GM18868 (cell line): ENCODE measurements around the gene NAA50.

Source experiments
- ATAC-seq: cut with Tn5 transposase; IDR thresholded peaks from one replicate; pipeline ENCODE4 v1.9.1; 2021; ENCODE audit warnings: mild to moderate bottlenecking, moderate library complexity; ENCODE audit not compliant: unreplicated experiment

Gene NAA50

DNA sequence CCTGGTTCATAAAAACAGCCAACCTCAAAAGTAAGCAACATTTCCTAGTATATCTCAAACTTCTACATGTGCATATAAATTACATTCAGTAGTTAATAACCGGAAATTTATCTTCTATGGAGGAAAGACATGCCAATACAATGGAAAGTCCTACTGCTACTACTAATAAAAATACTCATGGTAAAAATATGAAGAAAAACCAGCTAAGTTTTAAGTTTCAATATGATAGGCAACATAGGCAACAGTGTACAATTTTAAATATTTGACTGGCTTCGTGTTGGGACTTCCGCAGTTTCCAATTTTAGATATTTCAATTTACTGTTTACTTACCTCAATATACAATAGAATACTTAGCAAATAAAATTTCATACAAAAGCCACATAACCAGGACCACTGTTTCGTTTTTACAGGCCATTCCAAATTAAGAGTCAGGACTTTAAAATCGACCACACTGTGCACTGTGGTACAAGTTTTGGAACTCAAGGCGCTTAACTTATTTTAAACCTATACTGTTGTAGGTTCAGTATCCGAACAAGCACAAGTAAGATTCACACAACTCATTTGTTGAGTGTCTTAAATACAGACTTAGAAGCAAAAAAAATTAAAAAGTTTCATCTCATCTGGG, 2.9 kb downstream of the NAA50 start:
- no peak for ATAC-seq

DNA sequence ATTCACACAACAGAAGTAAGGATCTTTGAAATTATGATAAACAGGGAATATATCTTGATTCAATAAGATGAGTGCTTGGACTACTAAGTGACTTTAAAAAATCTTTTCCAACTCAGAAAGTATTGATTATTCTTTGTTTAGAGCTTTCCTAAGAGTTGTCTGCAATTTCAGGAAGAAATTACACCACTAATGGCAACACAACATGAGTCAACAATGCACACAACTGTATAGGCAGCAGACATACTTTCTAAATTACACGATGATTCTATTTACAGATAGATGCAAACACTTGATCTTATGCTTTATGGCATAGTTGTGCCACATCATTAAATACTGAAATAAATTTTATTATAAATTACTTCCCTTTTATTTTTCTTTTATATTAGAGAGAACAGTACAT, 4.4 kb downstream of the NAA50 start:
- no peak for ATAC-seq

DNA sequence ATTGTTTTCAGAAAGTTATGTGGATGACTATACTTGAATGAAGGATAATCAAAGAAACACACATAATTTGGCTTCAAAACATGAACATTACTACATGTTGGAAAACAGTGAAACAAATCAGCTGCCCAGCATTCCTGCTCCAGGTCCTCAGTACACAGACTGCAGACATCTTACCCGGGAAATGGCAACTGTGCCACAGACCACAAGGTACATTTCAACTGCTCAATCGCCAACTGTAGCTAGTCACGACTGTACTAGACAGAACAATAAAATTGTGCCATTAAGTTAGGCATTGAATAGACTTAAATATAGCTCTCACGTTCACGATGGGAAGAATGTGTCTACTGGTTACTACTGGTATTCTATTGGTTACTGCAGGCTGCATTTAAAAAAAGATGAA, 5.0 kb downstream of the NAA50 start:
- no peak for ATAC-seq

DNA sequence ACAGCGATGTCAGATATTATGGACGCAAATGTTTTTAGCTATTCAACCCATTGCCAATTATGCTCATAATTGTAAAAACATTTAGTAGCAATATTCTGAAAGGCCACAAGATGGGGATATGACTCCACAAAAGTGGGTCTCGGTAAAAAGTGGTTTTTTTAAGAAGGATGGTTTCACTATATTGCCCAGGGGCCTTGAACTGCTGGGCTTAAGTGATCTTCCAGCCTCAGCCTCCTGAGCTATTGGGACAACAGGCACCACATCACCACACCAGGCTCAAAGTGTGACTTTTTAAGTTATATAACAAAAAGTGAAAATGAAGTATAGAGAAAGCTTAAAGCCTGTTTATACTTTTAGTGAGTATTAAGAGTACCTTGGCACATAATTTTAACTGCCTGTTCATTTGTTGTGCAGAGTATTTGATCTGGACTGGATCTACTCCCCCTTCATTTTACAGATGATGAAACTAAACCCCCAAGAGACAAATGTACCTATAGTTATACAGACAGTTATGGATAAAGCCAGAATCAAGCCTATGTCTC, 9.4 kb downstream of the NAA50 start:
- peak; percentile 61 for ATAC-seq

DNA sequence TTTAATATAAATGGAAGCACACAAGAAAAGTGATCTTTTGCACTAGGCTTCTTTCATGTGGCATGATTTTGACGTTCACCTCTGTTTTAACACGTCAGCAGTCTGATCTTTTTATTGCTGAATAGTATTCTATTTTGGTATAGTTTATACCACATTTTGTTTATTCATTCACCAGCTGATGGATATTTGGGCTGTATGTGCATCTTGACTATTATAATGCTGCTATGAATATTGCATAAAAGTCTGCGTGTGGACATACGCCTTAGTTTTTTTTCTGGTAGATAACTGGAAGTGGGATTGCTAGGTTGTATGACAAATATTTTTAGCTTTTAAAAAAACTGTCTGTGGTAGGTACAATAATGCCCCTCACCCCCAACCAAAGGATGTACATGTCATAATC, 14.4 kb downstream of the NAA50 start:
- ATAC-seq = no peak

DNA sequence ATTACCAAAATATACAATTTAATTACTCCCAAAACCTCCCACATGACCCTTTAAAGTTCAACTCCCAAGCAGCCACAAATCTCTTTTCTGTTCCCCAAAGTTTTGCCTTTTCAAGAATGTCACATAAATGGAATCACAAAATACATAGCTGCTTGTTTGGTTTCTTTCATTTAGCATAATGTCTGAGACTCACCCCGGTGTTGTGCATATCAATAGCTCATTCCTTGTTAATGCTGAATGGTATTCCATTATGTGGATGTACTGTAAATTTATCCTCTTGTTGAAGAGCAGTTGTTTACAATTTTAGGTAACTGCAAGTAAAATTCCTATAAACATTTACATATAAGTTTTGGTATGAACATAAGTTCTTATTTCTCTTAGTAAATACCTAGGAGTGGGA, 15.5 kb downstream of the NAA50 start:
- ATAC-seq = no peak

DNA sequence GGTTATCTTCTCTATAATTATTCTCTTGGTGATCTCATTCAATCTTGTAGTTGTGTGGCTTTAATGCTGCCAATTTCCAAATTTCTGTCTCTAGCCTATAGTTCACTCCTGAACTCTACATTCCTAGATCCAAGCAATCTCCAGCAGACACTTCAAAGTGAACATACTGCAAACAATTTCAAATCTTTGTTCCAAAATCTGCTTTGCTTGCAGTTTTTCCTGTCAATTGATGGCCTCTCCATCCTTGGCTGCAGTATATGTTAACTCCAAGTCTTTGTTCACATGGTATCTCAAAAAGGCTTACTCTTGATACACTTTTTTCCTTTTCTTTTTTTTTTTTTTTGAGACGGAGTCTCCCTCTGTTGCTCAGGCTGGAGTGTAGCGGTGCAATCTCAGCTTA, 17.4 kb downstream of the NAA50 start:
- no peak for ATAC-seq

DNA sequence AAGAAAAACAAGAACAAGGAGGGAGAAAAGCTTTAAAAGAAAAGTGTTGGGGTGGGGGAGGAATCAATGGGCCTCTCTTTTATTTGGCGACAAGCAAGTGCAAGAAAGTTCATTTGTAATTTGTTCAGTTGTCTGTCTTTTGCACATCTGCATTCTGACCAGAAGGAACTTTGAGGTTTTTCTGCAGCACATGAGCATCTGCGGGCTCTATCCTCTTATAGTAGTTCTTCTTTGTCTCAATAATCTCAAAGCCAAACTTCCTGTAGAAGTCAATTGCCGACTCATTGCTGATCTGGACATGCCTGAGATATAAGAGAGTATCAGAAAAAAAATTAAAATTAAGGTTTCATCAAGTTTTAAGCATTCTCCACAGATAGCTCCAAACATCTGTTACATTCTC, 24.4 kb downstream of the NAA50 start:
- ATAC-seq = no peak

DNA sequence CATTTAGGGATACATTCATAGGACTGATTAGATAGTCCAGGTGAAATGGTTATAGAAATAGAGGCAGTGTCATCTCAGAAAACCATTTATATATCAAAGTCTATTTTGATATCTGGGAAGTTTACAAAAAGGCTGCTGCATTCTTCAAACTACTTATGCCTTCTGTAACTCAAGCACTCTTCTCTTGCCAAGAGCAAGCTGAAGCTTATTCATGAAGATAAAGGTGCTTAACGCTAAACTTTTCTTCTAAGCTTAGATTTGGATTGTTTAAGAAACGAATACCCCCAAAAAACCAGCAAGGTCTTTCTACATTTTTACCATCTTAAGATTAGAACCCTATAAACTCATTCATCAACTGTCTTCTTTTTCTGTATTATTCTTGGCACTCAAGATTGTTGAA, 26.3 kb downstream of the NAA50 start:
- ATAC-seq = no peak

DNA sequence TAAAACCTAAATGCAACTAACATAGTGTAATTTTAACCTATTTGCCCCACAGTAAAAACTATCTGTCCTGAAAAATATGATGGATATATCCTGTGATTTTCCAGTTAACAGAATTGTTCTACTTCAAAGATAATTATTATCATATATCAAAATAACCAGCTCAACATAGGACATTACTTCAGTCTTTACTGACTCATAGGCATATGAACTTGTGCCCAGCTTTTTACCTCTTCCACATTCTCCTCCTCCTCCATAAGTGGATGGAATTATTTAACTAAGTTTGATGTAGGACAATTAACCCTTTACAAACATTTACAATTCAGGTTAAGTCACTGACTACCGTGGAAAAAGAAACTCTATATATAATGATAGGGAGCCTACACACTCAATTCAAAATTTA, 26.8 kb downstream of the NAA50 start:
- ATAC-seq = no peak

DNA sequence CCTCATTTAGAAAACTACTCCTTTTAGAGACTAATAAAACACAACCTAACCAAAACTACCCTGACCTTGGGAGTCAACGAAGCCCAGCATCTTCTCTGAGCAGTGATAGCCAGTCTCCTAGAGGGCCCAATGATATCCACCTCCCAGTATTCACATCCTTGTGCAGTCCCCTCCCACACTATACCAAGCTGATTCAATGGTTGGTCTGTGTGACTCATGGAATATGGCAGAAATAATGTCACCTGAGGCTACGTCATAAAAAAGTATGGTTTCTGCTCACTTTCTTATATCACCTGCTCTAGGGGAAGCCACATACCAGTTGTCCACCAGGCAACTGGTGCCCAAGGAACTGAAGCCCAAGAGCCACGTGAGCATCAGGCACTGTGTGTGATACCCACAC, 28.2 kb downstream of the NAA50 start:
- no peak for ATAC-seq

DNA sequence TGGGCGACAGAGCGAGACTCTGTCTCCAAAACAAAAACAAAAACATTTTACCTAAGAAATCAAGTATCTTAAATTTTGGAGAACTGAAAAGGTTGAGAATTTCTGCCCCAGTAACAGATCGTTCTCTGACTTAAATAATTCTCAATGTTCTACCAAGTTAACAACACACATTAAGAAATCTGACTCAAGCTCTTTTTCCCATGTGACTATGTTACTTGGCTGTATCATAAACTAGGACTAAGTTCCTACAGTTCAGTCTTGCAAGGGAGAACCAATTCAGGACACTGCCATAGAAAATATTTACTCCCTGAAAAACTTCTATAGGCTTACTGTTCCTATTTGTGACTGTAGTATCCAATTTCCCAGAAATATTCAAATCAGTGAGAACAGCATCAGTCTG, 28.7 kb downstream of the NAA50 start:
- no peak for ATAC-seq

DNA sequence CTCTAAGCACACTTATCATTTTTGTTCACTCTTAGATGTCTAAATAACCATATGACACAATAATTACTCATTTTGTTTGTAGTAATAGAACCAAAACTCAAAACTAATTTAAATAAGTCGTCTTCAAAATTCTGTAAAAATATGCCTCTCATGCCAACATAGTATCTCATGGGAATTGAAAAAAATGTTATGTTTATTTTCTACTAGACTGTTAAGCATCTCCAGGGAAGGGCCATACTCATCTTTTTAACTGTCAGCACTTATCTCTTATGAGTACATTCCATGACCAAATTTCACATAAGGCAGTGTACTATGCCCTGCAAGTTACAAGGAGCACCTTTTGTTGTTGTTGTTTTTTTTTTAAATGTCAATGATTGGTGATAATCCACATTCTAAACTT, 31.3 kb downstream of the NAA50 start:
- no peak for ATAC-seq

DNA sequence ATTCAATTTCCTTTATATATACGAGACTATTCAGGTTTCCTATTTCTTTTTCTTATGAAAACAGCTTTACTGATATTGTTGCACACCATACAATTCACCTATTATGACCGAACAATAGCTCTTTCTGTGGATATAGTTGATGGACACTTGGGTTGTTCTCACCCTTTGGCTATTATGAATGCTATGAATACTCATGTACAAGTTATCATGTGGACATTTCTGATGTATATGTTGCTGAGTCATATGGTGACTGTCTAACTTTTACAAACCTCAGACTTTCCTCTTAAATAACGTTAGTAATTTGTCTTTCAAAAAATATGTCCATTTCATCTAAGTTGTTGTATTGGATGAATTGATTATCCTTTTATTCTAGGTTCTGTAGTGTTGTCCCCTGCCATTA, 33.9 kb downstream of the NAA50 start:
- ATAC-seq = peak; percentile 42

DNA sequence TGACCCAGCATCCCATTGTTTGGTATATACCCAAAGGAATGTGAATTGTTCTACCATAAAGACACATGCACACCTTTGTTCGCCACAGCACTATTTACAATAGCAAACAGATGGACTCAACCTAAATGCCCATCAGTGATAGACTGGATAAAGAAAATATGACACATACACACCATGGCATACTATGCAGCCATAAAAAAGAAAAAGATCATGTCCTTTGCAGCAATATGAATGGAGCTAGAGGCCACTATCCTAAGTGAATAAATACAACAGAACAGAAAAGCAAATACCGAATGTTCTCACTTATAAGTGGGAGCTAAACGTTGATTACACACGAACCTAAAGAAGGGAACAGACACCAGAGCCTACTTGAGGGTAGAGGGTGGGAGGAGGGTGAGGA, 38.2 kb downstream of the NAA50 start:
- ATAC-seq = no peak

DNA sequence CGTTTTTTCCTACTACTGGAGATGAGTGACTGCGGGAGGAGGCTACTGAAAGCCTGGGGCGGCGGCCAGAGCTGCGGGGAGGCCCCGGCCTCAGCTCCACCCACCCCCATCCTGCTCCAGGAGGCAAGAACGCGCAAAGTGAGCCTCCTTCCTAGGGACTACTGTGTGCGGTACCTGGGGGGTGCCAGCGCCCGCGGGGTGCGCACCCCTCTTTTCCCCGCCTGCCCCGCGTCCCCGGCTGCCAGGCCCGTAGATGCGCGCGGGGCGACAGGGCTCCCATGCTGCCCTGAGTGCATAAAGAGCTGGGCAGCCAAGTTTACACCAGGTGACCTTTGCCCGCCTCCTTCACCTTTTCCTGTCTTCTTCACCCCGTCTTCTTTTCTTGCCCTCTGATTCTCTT, 47.1 kb downstream of the NAA50 start:
- ATAC-seq = no peak

DNA sequence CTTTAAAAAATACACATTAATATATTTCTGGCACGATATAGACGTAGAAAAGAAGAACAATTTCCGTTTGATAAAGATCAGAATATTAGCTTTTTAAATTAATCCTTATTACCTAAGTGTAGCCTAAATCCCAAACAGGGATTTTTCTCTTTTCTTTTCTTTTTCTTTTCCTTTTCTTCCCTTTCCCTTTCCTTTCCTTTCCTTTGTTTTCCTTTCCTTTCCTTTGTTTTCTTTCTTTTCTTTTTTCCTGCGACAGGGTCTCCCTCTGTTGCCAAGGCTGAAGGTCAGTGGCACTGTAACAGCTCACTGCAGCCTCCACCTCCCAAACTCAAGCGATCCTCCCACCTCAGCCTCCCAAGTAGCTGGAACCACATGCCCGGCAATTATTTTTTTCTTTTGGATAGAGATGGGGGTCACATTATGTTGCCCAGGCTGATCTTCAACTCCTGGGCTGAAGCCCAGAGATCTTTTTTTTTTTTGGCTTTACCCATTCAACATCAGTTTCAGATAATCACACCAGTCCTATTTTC, 47.8 kb downstream of the NAA50 start:
- ATAC-seq = no peak

DNA sequence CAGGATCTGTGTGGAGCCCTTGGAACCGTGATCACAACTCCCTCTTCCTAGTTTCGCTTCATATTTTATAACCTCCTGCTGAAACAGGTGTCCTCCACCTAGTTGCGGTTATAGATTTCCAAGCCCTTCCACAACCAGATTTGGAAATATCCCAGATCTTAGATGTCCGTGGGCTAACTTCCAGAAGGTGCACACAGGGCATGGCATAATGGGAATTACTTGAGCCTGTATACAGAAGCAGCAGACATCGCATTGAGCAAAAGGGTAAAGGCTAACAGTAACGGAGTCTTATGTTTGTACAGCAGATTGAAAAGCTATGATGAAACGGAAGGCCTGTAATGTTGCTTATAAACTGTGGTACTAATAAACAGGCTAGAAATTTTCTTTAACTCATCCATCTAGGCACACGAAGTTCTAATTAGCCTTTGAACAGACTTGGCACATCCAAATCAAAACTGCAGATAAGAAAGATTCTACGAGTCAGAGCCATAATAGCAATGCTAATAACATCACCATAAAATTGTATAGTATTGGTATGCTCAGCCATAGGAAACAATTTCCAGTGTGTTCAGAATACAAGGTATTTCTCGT, 48.5 kb downstream of the NAA50 start:
- no peak for ATAC-seq

DNA sequence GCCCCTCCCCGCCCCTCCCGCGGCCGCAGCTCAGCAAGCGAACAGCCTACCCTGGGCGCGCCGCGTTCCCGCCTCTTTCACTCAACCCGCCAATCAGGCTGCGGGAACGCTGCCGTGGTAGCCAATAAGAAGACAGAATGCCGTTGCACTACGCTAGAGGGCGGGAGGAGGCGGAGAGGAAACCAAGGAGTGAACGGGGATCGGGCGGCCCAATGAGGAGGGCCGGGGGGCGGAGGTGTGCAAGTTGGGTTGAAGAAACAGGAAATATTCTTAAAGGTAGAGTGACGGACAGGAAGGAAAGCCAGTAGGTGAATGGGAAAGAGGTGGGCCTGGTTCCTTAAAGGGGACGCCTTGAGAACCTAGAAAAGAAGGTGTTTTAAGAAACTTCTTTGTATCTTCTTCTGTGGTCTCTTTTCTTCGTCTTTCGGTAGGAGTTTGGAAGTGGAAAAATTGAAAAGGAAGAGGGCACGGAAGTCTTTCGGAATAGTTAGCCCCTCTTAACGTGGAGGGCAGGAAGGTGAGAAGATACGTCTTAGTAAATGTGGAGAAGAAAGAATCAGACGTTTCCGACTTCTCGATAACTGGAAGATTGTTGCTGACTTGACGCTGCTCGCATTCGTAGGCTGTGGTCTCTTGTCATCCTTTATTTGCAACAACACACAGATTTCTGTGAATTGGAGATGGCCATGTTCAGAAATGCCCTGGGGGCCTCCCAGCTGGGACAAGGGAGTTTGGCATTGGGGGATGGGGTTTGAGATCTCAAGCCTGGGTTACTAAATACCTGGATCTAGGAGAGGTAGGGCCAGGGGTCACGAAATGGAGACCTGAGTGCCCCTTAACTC, 49.2 kb downstream of the NAA50 start:
- ATAC-seq = peak; percentile 92

DNA sequence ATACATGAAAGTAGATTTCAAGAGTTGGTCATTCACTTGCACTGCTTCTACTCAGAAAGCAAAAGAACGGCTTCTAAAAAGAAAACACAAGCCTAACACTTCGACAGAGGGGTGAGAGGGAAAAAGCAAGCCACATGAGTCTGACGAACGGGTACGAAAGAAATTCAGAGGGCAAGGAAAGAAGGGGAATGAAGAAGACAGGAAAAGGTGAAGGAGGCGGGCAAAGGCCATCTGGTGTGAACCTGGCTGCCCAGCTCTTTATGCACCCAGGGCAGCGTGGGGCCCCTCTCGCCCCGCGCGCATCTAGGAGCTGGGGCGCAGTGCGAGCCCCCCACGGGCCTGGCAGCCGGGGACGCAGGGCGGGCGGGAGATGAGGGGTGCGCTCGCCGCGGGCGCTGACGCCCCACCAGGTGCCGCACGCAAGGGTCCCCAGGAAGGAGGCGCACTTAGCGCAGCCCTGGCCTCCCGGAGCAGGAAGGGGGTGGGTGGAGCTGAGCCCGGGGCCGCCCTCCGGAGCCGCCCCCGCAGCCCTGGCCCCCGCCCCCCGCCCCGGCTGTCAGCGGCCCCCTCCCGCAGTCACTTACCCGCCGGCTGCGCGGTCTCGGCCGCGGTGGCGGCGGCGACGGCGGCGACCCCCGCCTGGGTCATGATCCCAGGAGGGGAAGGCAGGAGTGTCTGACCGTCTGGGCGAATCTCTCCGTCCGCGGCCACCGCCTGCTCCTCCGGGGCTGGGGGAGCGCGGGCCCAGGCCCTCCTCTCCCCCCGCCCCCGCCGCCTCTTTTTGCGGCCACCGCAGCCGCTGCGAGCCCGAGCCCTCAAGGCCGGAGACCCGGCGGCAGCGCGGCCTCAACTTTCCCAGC, 50.0 kb downstream of the NAA50 start, which contains the start of gene USF3:
Gene USF3, minus strand, starts transcription at position 857 of the 860 bp plus-strand sequence. CDS start 21,764 bp downstream, outside the sequence.
- peak; percentile 63 for ATAC-seq

DNA sequence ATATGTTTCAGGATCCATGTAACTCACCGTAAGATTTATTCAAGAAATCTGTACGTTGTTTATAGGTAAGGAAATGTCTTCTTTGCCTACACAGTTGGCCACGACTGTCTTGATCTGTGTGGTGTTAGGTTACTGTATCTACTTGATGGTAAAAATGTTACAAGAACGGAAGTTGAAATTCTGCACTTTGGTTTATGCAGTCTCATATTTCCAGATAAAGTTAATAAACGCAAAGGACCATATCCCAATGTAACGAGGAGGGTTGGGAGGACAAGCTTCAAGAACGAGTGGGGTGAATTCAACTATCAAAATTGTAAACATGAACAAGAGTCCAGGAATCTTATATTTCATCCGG, 50.6 kb downstream of the NAA50 start:
- no peak for ATAC-seq
